Neural progenitor cell (in vitro differentiated cells): ENCODE results near the gene KLHL15. TPM values are rescaled to one million over a fixed set of nuclear protein-coding genes. Genes with fewer than 3 reads are reported as not detected.

Experiments used
- DNase-seq: peaks from one replicate; pipeline ENCODE4 v3.0.0-alpha.2; 2016; ENCODE audit warnings: low spot score
- H2AFZ ChIP-seq: fragments of 200-600 bp; sonication (generic); replicated peaks from 2 replicates; pipeline ENCODE4 v1.6.1; 2016; ENCODE audit warnings: antibody characterized with exemption
- H3F3A ChIP-seq: fragments of 200-600 bp; sonication (generic); 2 replicates; pipeline ENCODE4 v1.6.1; 2016; ENCODE audit warnings: antibody characterized with exemption, low read depth
- H3K27ac ChIP-seq: fragments of 200-600 bp; sonication (generic); 2 replicates; pipeline ENCODE4 v1.5.1; 2016; ENCODE audit warnings: mild to moderate bottlenecking
- H3K27me3 ChIP-seq: fragments of 200-600 bp; sonication (generic); 2 replicates; pipeline ENCODE4 v1.6.1; 2016; ENCODE audit warnings: mild to moderate bottlenecking, moderate library complexity
- H3K36me3 ChIP-seq: fragments of 200-600 bp; sonication (generic); 2 replicates; pipeline ENCODE4 v1.5.1; 2016
- H3K4me1 ChIP-seq: fragments of 200-600 bp; sonication (generic); 2 replicates; pipeline ENCODE4 v1.6.1; 2016; ENCODE audit warnings: mixed run types
- H3K4me2 ChIP-seq: fragments of 200-600 bp; sonication (generic); 2 replicates; pipeline ENCODE4 v1.6.1; 2016
- H3K4me3 ChIP-seq: fragments of 200-600 bp; sonication (generic); 2 replicates; pipeline ENCODE4 v1.5.1; 2016
- H3K79me2 ChIP-seq: fragments of 200-600 bp; sonication (generic); 2 replicates; pipeline ENCODE4 v1.6.1; 2016; ENCODE audit warnings: low read depth
- H3K9ac ChIP-seq: fragments of 200-600 bp; sonication (generic); 2 replicates; pipeline ENCODE4 v1.6.1; 2016
- H3K9me3 ChIP-seq: fragments of 200-600 bp; sonication (generic); 2 replicates; pipeline ENCODE4 v1.5.1; 2016; ENCODE audit warnings: low read depth
- H4K20me1 ChIP-seq: fragments of 200-600 bp; sonication (generic); 2 replicates; pipeline ENCODE4 v1.6.1; 2016; ENCODE audit warnings: low read depth
- H3K27ac Mint-ChIP-seq: 3 replicates; pipeline ENCODE4 v1.8.0; 2021; ENCODE audit warnings: mixed read lengths
- H3K27me3 Mint-ChIP-seq: 2 replicates; pipeline ENCODE4 v1.8.0; 2022; ENCODE audit warnings: low read depth, mild to moderate bottlenecking, inconsistent platforms, moderate library complexity, mixed read lengths; ENCODE audit not compliant: insufficient read depth
- H3K36me3 Mint-ChIP-seq: 3 replicates; pipeline ENCODE4 v1.8.0; 2021; ENCODE audit warnings: mixed read lengths
- H3K4me1 Mint-ChIP-seq: 3 replicates; pipeline ENCODE4 v1.8.0; 2021; ENCODE audit warnings: mixed read lengths
- H3K4me3 Mint-ChIP-seq: 3 replicates; pipeline ENCODE4 v1.8.0; 2021; ENCODE audit warnings: mild to moderate bottlenecking, moderate library complexity, mixed read lengths
- H3K9me3 Mint-ChIP-seq: 3 replicates; pipeline ENCODE4 v1.8.0; 2020; ENCODE audit warnings: mixed read lengths
- CTCF ChIP-seq: fragments of 200-600 bp; sonication (generic); IDR thresholded peaks from 2 replicates; pipeline ENCODE4 v1.5.1; 2017; ENCODE audit warnings: antibody characterized with exemption, mild to moderate bottlenecking
- EZH2 ChIP-seq: fragments of 200-600 bp; sonication (generic); IDR thresholded peaks from 2 replicates; pipeline ENCODE4 v1.6.1; 2017; ENCODE audit warnings: antibody characterized with exemption, mild to moderate bottlenecking, moderate library complexity
- EZH2phosphoT487 ChIP-seq: fragments of 200-600 bp; sonication (generic); IDR thresholded peaks from 2 replicates; pipeline ENCODE4 v1.6.1; 2017; ENCODE audit warnings: antibody characterized with exemption
- total RNA-seq: library from RNA; depleted of rRNA; stranded (reverse); fragments of >200 nt; gene quantifications from 2 replicates; pipeline ENCODE4 v1.2.3, GENCODE V29; 2015; ENCODE audit warnings: low replicate concordance

KLHL15 gene
- total RNA-seq, 1 donor from 2014 or later, result 46.9 TPM

GRCh38 chrX:23999671-24000070 lies 27.3 kb downstream of the KLHL15 start:
- Mint-ChIP-seq H3K4me3 (no peak overlapping the region), H3K9me3 (no peaks in the 10 kb centered on the region), H3K4me1 (no peaks in the 10 kb centered on the region), H3K27me3 (no peaks in the 10 kb centered on the region), H3K27ac (no peak overlapping the region), H3K36me3 (peaks cover 30% of the 10 kb centered on the region)
- Histone ChIP-seq H3K27me3 (no peaks in the 10 kb centered on the region), H3K9ac (no peak overlapping the region), H3K4me2 (no peak overlapping the region), H3K27ac (no peak overlapping the region), H3K9me3 (no peaks in the 10 kb centered on the region), H2AFZ (no peak overlapping the region), H3F3A (no peaks in the 10 kb centered on the region), H4K20me1 (peaks cover 2% of the 10 kb centered on the region), H3K79me2 (peaks cover 54% of the 10 kb centered on the region), H3K4me1 (no peaks in the 10 kb centered on the region), H3K4me3 (no peak overlapping the region), H3K36me3 (peaks cover 7% of the 10 kb centered on the region)
- no peak for DNase-seq
- TF ChIP-seq CTCF, result no peak
- TF ChIP-seq EZH2phosphoT487, result no peak
- TF ChIP-seq EZH2, result no peak

GRCh38 chrX:23993012-23993633 lies 33.9 kb downstream of the KLHL15 start:
- H2AFZ ChIP-seq, result no peak overlapping the region
- DNase-seq, result no peak
- no peak for TF ChIP-seq EZH2
- TF ChIP-seq CTCF, result no peak
- no peak for TF ChIP-seq EZH2phosphoT487
- Mint-ChIP-seq H3K4me1 (no peaks in the 10 kb centered on the region), H3K9me3 (no peaks in the 10 kb centered on the region), H3K4me3 (no peak overlapping the region), H3K27ac (no peak overlapping the region), H3K27me3 (no peaks in the 10 kb centered on the region), H3K36me3 (peaks cover 31% of the 10 kb centered on the region)
- H4K20me1 ChIP-seq, result peaks cover 12% of the 10 kb centered on the region
- no peaks in the 10 kb centered on the region for H3K4me1 ChIP-seq
- H3F3A ChIP-seq, result peaks cover 3% of the 10 kb centered on the region
- no peaks in the 10 kb centered on the region for H3K36me3 ChIP-seq
- H3K27me3 ChIP-seq, result no peaks in the 10 kb centered on the region
- H3K4me2 ChIP-seq, result no peak overlapping the region
- no peak overlapping the region for H3K4me3 ChIP-seq
- H3K79me2 ChIP-seq, result peaks cover 65% of the 10 kb centered on the region
- H3K9ac ChIP-seq, result no peak overlapping the region
- no peak overlapping the region for H3K27ac ChIP-seq
- no peaks in the 10 kb centered on the region for H3K9me3 ChIP-seq

- H3K9ac ChIP-seq, result no peak overlapping the region
- H3K4me1 ChIP-seq, result no peaks in the 10 kb centered on the region
- no peak for TF ChIP-seq EZH2
- no peak for TF ChIP-seq EZH2phosphoT487
- no peak for TF ChIP-seq CTCF
- peaks cover 36% of the 10 kb centered on the region for H3K36me3 Mint-ChIP-seq
- no peaks in the 10 kb centered on the region for H3K9me3 ChIP-seq
- no peaks in the 10 kb centered on the region for H3K36me3 ChIP-seq
- no peaks in the 10 kb centered on the region for H3K27me3 Mint-ChIP-seq
- H3K27ac Mint-ChIP-seq, result no peak overlapping the region
- no peak overlapping the region for H3K27ac ChIP-seq
- no peak overlapping the region for H3K4me2 ChIP-seq
- peaks cover 61% of the 10 kb centered on the region for H3K79me2 ChIP-seq
- H4K20me1 ChIP-seq, result peaks cover 12% of the 10 kb centered on the region
- no peaks in the 10 kb centered on the region for H3K4me1 Mint-ChIP-seq
- no peaks in the 10 kb centered on the region for H3K27me3 ChIP-seq
- H2AFZ ChIP-seq, result no peak overlapping the region
- no peaks in the 10 kb centered on the region for H3K9me3 Mint-ChIP-seq
- H3K4me3 Mint-ChIP-seq, result no peak overlapping the region
- H3F3A ChIP-seq, result peaks cover 3% of the 10 kb centered on the region
- H3K4me3 ChIP-seq, result no peak overlapping the region
- no peak for DNase-seq
These were observed 34.6 kb downstream of the KLHL15 start for GRCh38 chrX:23992431-23992830.
